GM18508 (cell line): Measurements from ENCODE around the gene ZNF236.

Source experiments
- ATAC-seq: cut with Tn5 transposase; IDR thresholded peaks from one replicate; pipeline ENCODE4 v1.9.1; 2021; ENCODE audit warnings: moderate number of reproducible peaks; ENCODE audit not compliant: insufficient read depth, unreplicated experiment

Gene ZNF236

GRCh38 chr18:76855594-76855993 is 33.2 kb downstream of the ZNF236 start:
- ATAC-seq: no peak

GRCh38 chr18:76857476-76857875 is 35.1 kb downstream of the ZNF236 start:
- no peak for ATAC-seq

GRCh38 chr18:76859474-76860339 is 37.4 kb downstream of the ZNF236 start:
- ATAC-seq: no peak

GRCh38 chr18:76860411-76860810 is 38.1 kb downstream of the ZNF236 start:
- no peak for ATAC-seq

DNA sequence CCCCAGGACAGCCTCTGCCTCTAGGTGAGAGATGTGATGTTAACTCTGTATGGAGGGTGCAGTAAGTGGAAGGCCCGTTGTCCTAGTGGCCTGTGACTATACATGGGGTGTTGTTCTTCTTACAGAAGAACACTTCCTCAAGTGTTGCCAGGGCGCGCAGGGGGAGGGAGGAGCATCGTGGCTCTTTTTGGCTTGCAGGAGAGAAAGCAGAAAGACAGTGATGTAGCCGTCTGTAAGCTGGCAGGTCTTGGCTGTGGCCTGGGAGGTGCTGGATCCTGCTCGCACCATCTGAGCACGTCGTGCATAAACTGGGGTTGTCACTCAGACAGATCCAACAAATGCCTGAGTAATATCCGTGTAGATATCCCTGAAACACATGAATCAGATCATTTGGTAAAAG is 44.3 kb downstream of the ZNF236 start:
- ATAC-seq: no peak

DNA sequence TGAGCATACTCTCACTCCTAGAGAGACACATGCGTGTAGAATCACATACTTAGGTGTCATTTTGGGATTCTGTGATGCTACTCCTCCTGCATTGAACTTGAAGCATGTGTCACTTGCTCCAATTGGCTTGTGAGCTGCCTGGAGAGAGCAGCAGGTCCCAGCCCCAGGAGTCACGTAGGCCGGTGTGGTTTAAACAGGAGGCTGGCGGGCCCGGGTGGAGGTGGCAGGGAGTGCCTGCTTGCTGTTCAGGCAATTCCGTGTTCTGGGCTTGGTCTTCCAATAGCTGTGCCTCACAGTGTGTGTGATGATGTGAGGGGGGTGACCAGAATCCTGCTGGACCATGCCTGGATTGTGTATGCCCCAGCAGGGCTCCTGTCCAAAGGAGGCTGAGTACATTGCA is 51.0 kb downstream of the ZNF236 start:
- no peak for ATAC-seq

DNA sequence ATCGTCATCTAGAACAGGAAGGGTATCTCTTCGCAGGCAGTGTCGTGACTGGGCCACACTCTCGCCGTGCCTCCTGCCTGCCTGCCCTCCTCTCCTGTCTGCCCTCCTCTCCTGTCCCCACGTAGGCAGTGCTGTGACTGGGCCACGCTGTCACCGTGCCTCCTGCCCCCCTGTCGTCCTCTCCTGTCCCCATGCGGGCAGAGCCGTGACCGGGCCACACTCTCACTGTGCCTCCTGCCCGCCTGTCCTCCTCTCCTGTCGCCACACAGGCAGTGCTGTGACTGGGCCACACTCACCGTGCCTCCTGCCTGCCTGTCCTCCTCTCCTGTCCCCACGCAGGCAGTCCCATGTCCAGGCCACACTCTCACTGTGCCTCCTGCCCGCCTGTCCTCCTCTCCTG is 51.4 kb downstream of the ZNF236 start:
- no peak for ATAC-seq

GRCh38 chr18:76874642-76875389 is 52.5 kb downstream of the ZNF236 start:
- ATAC-seq: no peak

DNA sequence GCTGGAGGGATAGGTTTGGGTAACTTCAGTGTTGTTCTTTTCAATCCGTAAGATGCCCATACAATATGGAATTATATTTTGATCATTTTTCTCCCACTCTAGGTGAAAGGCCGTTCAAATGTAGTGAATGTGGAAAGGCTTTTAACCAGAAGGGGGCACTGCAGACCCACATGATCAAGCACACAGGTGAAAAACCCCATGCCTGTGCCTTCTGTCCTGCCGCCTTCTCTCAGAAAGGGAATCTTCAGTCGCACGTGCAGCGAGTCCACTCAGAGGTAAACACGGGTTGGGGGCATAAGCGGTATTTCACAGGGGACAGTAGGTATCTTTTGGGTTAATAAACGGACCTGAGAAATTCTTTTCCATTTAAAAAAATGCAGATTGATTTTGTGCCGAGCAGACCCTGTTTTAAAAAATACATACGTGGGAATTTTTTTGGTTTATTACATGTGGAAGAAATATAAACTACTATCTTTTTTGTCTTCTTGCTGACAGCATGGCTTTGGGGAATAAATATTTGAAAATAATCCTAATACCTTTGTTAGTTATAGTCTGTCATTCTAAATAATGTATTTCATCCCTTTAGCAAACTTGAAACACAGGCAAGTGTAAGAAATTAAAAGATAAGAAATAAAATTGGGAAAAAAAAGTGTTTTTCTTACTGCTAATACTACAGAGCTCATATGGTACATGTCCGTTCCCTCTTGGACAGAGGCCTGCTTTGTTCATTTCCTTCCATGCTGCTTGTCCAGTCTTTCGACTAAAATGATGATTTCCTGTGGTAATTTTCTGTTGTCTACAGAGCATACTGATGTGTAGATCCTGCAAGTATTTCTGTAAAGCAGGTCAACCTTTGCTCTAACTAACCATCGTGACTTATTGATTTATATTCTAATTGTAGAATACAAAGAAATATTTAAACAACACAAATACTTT is 53.3 kb downstream of the ZNF236 start:
- no peak for ATAC-seq

GRCh38 chr18:76878426-76878825 is 56.1 kb downstream of the ZNF236 start:
- ATAC-seq: no peak

- no peak for ATAC-seq
Measured at GRCh38 chr18:76880026-76880425, 57.7 kb downstream of the ZNF236 start.

DNA sequence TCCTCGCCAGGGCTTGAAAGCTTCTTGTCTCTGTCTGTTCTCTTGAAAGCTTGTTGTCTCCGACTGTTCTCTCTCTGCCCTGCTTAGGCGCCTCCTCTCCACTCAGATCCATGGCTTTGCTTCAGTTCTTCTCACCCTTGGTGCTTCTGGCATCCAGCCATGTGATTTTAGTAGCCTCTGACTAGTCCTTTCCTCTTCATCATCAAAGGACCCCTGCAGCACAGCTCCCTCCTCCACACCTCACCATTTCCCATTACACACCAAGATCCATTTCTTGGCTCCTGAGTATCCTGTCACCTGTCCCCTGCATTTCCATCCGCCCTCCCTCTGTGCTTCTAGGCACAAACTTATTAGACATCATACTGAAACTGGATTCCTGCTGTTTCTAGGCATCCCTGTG is 59.4 kb downstream of the ZNF236 start:
- ATAC-seq: no peak

- ATAC-seq: no peak
Measured at GRCh38 chr18:76882146-76882545, 59.8 kb downstream of the ZNF236 start.

GRCh38 chr18:76885001-76885400 is 62.6 kb downstream of the ZNF236 start:
- ATAC-seq: no peak

- no peak for ATAC-seq
Measured at GRCh38 chr18:76886112-76886511, 63.8 kb downstream of the ZNF236 start.

GRCh38 chr18:76889091-76889699 is 66.8 kb downstream of the ZNF236 start:
- no peak for ATAC-seq

DNA sequence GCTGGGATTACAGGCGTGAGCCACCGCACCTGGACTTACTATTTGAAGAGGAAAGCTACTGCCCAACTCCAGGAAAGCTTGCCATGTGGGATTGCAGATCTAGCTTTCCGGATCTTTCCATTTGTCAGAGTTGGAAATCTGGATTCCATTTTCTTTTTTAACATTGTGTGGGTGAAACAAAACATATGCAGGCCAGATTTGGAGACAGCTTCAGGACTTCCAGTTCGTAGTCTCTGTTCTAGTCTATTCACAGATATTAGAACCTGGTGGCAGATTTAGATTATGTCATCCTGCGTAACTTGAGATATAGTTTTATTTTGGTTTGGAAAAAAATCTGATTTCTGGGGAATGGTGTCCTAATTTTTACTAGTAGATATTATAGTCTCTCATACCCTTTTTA is 70.5 kb downstream of the ZNF236 start:
- no peak for ATAC-seq

DNA sequence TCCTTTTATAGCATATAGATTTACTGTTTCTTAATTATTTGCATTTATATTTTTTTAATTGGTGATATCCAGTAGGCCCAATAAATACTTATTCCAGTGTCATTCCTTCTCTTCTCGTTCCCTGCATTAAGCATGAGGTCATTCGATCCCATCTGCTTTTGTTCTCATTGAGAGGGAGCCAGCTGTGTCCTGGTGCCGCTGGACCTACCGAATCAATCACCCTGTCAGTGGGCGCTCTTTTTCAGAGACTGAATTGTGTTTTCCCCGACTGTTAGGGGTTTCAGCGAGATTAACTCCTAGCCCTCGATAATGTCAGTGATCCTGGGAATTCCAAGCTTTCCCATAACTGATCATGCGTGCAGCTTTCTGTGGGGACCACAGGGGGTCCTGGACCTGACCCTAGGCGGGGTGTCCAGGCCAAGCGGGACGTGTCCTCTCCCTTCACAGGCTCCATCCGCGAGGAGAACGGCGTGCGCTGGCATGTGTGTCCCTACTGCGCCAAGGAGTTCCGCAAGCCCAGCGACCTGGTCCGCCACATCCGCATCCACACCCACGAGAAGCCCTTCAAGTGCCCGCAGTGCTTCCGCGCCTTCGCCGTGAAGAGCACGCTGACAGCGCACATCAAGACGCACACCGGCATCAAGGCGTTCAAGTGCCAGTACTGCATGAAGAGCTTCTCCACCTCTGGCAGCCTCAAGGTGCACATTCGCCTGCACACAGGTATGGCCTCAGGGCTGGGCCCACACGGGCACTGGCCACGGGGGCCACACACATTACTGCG is 72.4 kb downstream of the ZNF236 start:
- no peak for ATAC-seq

- ATAC-seq: no peak
Measured at GRCh38 chr18:76895498-76895897, 73.1 kb downstream of the ZNF236 start.
